Calu3 (cell line): ENCODE results near the gene ATCAY. TPM values are rescaled to one million over a fixed set of nuclear protein-coding genes. Genes with fewer than 3 reads are reported as not detected.

Source experiments
- BruUV-seq: library from RNA; stranded (reverse); fragments of 400-500 nt; replicated peaks from 2 replicates; lab custom pipeline; 2021; lab: Mats Ljungman, UMichigan
- CTCF ChIA-PET: fragments of 300-600 bp; sonication (Branson Sonifier 250); formaldehyde crosslinking; loops from one replicate; lab custom pipeline; 2022; ENCODE audit warnings: antibody characterized with exemption; lab: Charles Lee
- DNase-seq: peaks from one replicate; pipeline ENCODE4 v3.0.0; 2022
- H3K27ac Mint-ChIP-seq: one replicate; pipeline ENCODE4 v1.8.0; 2022; ENCODE audit warnings: mixed read lengths; ENCODE audit not compliant: unreplicated experiment
- H3K27me3 Mint-ChIP-seq: one replicate; pipeline ENCODE4 v1.8.0; 2022; ENCODE audit warnings: mixed read lengths; ENCODE audit not compliant: unreplicated experiment
- H3K36me3 Mint-ChIP-seq: one replicate; pipeline ENCODE4 v1.8.0; 2022; ENCODE audit warnings: mild to moderate bottlenecking, moderate library complexity, mixed read lengths; ENCODE audit not compliant: insufficient read depth, unreplicated experiment
- H3K4me1 Mint-ChIP-seq: one replicate; pipeline ENCODE4 v1.8.0; 2022; ENCODE audit warnings: mild to moderate bottlenecking, low read depth, mixed read lengths; ENCODE audit not compliant: unreplicated experiment
- H3K4me3 Mint-ChIP-seq: one replicate; pipeline ENCODE4 v1.8.0; 2022; ENCODE audit warnings: mild to moderate bottlenecking, low read depth, moderate library complexity, mixed read lengths; ENCODE audit not compliant: unreplicated experiment
- H3K9me3 Mint-ChIP-seq: one replicate; pipeline ENCODE4 v1.8.0; 2022; ENCODE audit warnings: low read depth, mixed read lengths; ENCODE audit not compliant: unreplicated experiment
- intact Hi-C: fragments of 100-400 bp; cut with micrococcal nuclease; formaldehyde crosslinking; loops from one replicate; pipeline ENCODE4 v1.10.0; 2022; ENCODE audit not compliant: unreplicated experiment
- total RNA-seq: library from RNA; stranded (reverse); gene quantifications from 2 replicates; pipeline ENCODE4 v1.2.3, GENCODE V29; 2022
- TF ChIP-seq, protein P1 (sequence below): fragments of 200-600 bp; IDR thresholded peaks from one replicate; pipeline ENCODE4 v1.8.0; 2022; ENCODE audit warnings: antibody characterized with exemption; ENCODE audit not compliant: unreplicated experiment

Gene ATCAY
- total RNA-seq, 1 experiment from 2014 or later: not detected

DNA sequence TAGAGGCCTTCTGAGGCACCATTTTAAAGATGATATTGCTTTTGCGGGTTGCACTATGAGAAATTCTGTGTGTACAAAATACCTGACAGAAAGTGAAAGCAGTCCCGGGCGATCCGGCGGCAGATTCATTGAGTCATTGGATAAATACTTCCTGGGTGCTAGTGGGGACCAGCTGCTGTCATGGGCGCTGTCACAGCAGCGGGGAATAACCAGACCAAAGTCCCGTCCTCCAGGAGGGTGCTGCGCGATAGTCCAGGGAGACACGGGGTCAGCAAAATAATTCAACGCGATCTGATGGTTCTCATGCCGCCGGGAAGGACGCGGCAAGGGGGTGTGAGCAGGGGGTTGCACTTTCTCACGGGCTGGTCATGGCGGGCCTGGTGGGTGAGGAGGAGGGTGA, 25.2 kb upstream of the ATCAY start:
- peaks cover 5% of the 10 kb centered on the region for H3K36me3 Mint-ChIP-seq
- CTCF ChIA-PET: interaction anchor here (0.7 kb wide), 1 partner anchor 15 kb away, joined by 6 read pairs; no protein-coding TSS in a partner anchor
- H3K4me3 Mint-ChIP-seq: peak overlapping the region; percentile 51

DNA sequence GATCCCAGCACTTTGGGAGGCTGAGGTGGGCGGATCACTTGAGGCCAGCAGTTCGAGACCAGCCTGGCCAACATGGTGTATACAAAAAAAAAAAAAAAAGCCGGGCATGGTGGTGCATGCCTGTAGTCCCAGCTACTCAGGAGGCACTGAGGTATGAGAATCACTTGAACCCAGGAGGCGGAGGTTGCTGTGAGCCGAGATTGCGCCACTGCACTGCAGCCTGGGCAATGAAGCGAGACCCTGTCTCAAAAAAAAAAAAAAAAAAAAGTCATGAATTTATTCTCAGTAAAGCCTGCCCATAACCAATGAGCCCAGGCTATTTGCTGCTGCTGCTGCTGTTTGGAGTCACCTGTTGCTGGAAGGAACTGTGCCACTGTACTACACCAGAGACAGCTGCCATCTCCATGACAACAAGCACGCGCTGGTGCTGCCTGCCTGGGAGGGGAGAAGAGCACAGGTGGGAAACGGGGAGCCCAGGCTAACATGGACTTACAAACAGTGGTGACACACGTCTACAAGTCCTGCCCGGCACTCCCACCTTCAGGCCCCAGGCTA, 23.0 kb upstream of the ATCAY start:
- intact Hi-C loops: loop anchor here (5.0 to 10.0 kb wide), 2 partner anchors 110 to 347 kb away; no protein-coding TSS in a partner anchor
- BruUV-seq: no TSS peak
- CTCF ChIA-PET: interaction anchor here (0.6 kb wide), 2 partner anchors 9 to 195 kb away, joined by 3 to 5 read pairs; no protein-coding TSS in a partner anchor
- no peak for DNase-seq
- H3K27me3 Mint-ChIP-seq: peaks cover 16% of the 10 kb centered on the region
- H3K36me3 Mint-ChIP-seq: peaks cover 5% of the 10 kb centered on the region
- no peak overlapping the region for H3K27ac Mint-ChIP-seq
- peaks cover 11% of the 10 kb centered on the region for H3K4me1 Mint-ChIP-seq
- H3K4me3 Mint-ChIP-seq: no peak overlapping the region
- TF ChIP-seq, protein P1, sequence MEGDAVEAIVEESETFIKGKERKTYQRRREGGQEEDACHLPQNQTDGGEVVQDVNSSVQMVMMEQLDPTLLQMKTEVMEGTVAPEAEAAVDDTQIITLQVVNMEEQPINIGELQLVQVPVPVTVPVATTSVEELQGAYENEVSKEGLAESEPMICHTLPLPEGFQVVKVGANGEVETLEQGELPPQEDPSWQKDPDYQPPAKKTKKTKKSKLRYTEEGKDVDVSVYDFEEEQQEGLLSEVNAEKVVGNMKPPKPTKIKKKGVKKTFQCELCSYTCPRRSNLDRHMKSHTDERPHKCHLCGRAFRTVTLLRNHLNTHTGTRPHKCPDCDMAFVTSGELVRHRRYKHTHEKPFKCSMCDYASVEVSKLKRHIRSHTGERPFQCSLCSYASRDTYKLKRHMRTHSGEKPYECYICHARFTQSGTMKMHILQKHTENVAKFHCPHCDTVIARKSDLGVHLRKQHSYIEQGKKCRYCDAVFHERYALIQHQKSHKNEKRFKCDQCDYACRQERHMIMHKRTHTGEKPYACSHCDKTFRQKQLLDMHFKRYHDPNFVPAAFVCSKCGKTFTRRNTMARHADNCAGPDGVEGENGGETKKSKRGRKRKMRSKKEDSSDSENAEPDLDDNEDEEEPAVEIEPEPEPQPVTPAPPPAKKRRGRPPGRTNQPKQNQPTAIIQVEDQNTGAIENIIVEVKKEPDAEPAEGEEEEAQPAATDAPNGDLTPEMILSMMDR: no peak
- H3K9me3 Mint-ChIP-seq: no peaks in the 10 kb centered on the region

More for the DNA sequence above, 25.2 kb upstream of the ATCAY start:
- Mint-ChIP-seq H3K9me3 (no peaks in the 10 kb centered on the region), H3K4me1 (peaks cover 26% of the 10 kb centered on the region), H3K27ac (no peak overlapping the region), H3K27me3 (peaks cover under 1% of the 10 kb centered on the region)
- intact Hi-C loops: loop anchor here (5.0 to 10.0 kb wide), 2 partner anchors 112 to 349 kb away; no protein-coding TSS in a partner anchor
- peak; percentile 64 for DNase-seq
- TF ChIP-seq, protein P1: no peak
- no TSS peak for BruUV-seq

DNA sequence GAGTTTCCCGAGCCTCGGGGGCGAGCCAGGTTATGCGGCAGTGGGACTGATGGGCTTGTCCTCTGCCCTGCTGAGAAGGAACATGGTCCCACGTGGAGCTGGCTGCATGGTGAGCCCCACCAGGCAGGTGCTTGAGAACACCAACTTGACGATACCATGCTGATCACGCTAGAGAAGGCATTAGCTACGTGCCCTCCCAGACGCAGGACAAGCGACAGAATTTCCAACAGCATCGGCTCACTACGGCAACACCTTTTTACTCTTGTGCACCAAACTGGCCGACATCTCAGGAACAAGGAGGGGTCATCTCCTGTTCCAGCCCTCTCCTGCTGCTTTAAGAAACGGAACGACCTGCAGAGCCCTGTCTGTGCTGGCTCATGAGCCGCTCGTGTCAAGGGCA, 20.0 kb upstream of the ATCAY start:
- TF ChIP-seq, protein P1: no peak
- Mint-ChIP-seq H3K27me3 (peaks cover 43% of the 10 kb centered on the region), H3K4me1 (peaks cover 4% of the 10 kb centered on the region), H3K36me3 (peaks cover 2% of the 10 kb centered on the region), H3K4me3 (no peak overlapping the region), H3K9me3 (no peaks in the 10 kb centered on the region), H3K27ac (no peak overlapping the region)
- no peak for DNase-seq
- no TSS peak for BruUV-seq
- CTCF ChIA-PET: no interaction called here
- intact Hi-C loops: no loop called here

DNA sequence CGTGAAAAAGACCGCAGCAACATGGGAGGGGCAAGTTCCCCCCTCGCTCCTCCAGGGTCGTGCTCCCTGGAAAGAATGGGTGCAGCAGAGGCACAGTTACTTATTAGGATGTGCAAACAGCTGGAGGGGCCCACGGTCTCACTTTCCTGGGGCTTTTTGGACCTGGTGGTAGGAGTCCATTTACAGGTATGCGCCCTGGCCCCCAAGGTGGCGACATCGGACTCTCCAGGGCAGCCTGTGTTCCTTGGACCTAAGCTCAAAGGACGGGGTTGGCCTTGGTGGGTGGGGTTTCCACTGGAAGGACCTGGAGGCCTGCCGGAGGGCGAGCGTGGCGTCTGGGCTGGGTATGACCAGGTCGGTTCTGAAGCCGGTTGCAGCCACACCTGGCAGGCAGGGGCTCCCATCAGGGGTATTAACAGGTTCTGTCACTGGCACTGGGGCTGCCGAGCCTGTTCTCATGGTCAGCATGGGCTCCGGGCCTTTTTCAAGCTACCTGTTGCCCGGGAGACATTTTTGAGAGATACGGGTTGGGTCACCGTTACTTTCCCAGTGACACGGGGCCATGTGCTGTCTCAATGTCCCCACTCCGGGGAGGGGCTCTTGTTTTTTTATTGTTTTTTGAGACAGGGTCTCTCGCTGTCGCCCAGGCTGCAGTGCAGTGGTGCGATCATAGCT, 17.5 kb upstream of the ATCAY start:
- TF ChIP-seq, protein P1: no peak
- Mint-ChIP-seq H3K4me1 (no peaks in the 10 kb centered on the region), H3K4me3 (no peak overlapping the region), H3K27me3 (peaks cover 64% of the 10 kb centered on the region), H3K36me3 (no peaks in the 10 kb centered on the region), H3K27ac (no peak overlapping the region), H3K9me3 (no peaks in the 10 kb centered on the region)
- CTCF ChIA-PET: no interaction called here
- BruUV-seq: no TSS peak
- intact Hi-C loops: no loop called here
- DNase-seq: no peak
